HEK293T (cell line): Measurements from ENCODE around the gene DNAH9.

Source experiments
- NFRKB ChIP-seq: fragments of 450-650 bp; IDR thresholded peaks from 2 replicates; pipeline ENCODE4 v1.6.1; 2016; ENCODE audit warnings: mild to moderate bottlenecking, moderate library complexity
- ZNF384 ChIP-seq: fragments of 450-650 bp; IDR thresholded peaks from 2 replicates; pipeline ENCODE4 v1.6.1; 2016

- no peak for TF ChIP-seq NFRKB
- TF ChIP-seq ZNF384 = no peak
Measured at GRCh38 chr17:11899537-11899942, 301.3 kb downstream of the DNAH9 start.
